GM20000 (cell line): ENCODE measurements around the gene TNFRSF19.

Experiments
- DNase-seq: peaks from one replicate; pipeline ENCODE4 v3.0.0; 2012; ENCODE audit warnings: low spot score
- TF ChIP-seq, protein P1 (sequence below): IDR thresholded peaks from 2 replicates; pipeline ENCODE4 v1.5.1; 2012; ENCODE audit warnings: mild to moderate bottlenecking, control low read depth; ENCODE audit errors: extremely low read depth, missing control alignments

The TNFRSF19 gene

GRCh38 chr13:23687614-23688013 is 117.4 kb downstream of the TNFRSF19 start:
- TF ChIP-seq, protein P1, sequence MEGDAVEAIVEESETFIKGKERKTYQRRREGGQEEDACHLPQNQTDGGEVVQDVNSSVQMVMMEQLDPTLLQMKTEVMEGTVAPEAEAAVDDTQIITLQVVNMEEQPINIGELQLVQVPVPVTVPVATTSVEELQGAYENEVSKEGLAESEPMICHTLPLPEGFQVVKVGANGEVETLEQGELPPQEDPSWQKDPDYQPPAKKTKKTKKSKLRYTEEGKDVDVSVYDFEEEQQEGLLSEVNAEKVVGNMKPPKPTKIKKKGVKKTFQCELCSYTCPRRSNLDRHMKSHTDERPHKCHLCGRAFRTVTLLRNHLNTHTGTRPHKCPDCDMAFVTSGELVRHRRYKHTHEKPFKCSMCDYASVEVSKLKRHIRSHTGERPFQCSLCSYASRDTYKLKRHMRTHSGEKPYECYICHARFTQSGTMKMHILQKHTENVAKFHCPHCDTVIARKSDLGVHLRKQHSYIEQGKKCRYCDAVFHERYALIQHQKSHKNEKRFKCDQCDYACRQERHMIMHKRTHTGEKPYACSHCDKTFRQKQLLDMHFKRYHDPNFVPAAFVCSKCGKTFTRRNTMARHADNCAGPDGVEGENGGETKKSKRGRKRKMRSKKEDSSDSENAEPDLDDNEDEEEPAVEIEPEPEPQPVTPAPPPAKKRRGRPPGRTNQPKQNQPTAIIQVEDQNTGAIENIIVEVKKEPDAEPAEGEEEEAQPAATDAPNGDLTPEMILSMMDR, result no peak
- no peak for DNase-seq

DNA sequence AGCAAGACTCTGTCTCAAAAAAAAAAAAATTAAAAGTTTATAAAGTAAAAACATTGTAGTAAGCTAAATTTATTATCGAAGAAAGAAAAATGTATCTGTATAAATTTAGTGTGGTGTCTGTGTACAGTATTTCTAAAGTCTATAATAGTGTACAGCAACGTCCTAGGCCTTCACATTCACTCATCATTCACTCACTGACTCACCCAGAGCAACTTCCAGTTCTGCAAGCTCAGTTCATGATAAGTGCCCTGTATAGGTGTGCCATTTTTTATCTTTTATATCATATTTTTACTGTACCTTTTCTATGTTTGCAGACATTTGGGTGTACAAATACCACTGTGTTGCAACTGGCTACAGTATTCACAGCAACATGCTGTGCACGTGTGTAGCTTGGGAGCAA is 118.1 kb downstream of the TNFRSF19 start:
- no peak for DNase-seq
- TF ChIP-seq, protein P1, result no peak

GRCh38 chr13:23690668-23691067 is 120.5 kb downstream of the TNFRSF19 start:
- DNase-seq, result no peak
- TF ChIP-seq, protein P1, result no peak

- TF ChIP-seq, protein P1, result no peak
- DNase-seq, result no peak
These were observed 122.6 kb downstream of the TNFRSF19 start for GRCh38 chr13:23692816-23693215.

GRCh38 chr13:23695196-23695595 is 125.0 kb downstream of the TNFRSF19 start:
- DNase-seq, result no peak
- TF ChIP-seq, protein P1, result no peak

DNA sequence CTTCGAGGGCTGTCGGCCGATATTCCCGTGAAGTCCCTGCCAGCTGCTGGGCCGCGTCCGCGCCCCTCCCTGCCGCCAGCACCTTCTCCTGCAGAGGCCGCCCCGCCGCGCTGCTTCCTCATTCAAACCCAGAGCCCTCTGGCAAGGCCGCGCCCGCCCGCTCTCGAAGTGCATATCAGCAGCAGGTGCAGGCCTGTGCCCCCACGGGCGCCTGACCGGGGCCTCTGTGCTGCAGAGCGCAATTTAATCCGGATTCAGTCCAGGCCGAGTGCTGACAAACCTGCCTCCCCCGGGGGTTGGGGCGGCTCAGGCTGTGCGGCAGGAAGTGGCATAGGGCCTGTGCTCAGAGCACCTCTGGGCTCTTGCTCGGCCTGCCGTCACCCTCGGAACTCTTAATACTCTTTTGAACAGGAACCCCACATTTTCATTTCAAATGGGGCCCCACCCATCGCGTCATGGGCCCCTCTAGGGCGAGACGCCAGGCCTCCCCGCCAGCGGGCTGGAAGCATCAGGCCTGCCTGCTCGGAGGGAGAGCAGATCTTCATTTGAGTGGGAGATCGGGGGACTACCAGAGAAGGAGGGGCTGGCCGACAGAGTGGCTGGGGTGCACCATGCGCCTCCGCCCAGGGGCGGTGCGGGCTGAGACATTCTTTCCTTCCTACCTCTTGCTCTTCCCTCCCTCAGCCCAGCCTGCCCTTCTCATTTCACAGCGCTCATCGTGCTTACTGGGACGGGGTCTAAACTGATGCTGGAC is 125.7 kb downstream of the TNFRSF19 start:
- TF ChIP-seq, protein P1, result no peak
- peak; percentile 83 for DNase-seq

- TF ChIP-seq, protein P1, result no peak
- no peak for DNase-seq
These were observed 126.4 kb downstream of the TNFRSF19 start for GRCh38 chr13:23696610-23697009.
